GM12878 (cell line): ENCODE results near the gene SHISA9. TPM values are rescaled to one million over a fixed set of nuclear protein-coding genes. Genes with fewer than 3 reads are reported as not detected.

Experiments used
- ATAC-seq: fragments of 200-7000 bp; cut with Tn5 transposase; 3 replicates; pipeline ENCODE4 v1.9.1; 2020; ENCODE audit warnings: mild to moderate bottlenecking, moderate library complexity
- BruUV-seq: library from RNA; stranded (reverse); fragments of 400-500 nt; replicated peaks from 2 replicates; lab custom pipeline; 2021; lab: Mats Ljungman, UMichigan
- CTCF ChIA-PET: fragments of 300-600 bp; sonication (Branson Sonifier 250); formaldehyde crosslinking; extraction: SDS; loops from one replicate; lab custom pipeline; 2021; ENCODE audit warnings: inconsistent platforms; lab: Yijun Ruan, JAX
- POLR2A ChIA-PET: fragments of 350-600 bp; formaldehyde crosslinking; extraction: SDS; loops from one replicate; lab custom pipeline; 2021; ENCODE audit warnings: inconsistent platforms; lab: Charles Lee
- RAD21 ChIA-PET: fragments of 300-600 bp; sonication (Branson Sonifier 250); formaldehyde crosslinking; loops from one replicate; lab custom pipeline; 2023; ENCODE audit warnings: antibody characterized with exemption; ENCODE audit not compliant: unreplicated experiment; lab: Charles Lee
- SMC1A ChIA-PET: fragments of 300-600 bp; sonication (Branson Sonifier 250); formaldehyde crosslinking; loops from one replicate; lab custom pipeline; 2023; ENCODE audit not compliant: unreplicated experiment, uncharacterized antibody; lab: Charles Lee
- DNase-seq: peaks from one replicate; pipeline ENCODE4 v3.0.0-alpha.2; 2011; ENCODE audit warnings: low read depth, low spot score
- FAIRE-seq: peaks from 3 replicates; lab custom pipeline; 2011; peaks lifted over from hg19 to GRCh38; lab: Jason Lieb, UNC
- H2AFZ ChIP-seq: 2 replicates; pipeline ENCODE4 v1.6.0; 2011; ENCODE audit warnings: low read depth, low read length, control low read depth; ENCODE audit not compliant: control insufficient read depth
- H3K27ac ChIP-seq: 2 replicates; pipeline ENCODE4 v1.5.1; 2011; ENCODE audit warnings: control low read depth; ENCODE audit not compliant: control insufficient read depth, insufficient read depth
- H3K27me3 ChIP-seq, 2 experiments: replicated peaks in 1 of 2; 2 replicates each; pipeline versions ENCODE4 v1.6.0 to v1.6.1; 2011; ENCODE audit warnings: low read length in 1 of 2; ENCODE audit not compliant: control insufficient read depth in 2 of 2, insufficient read depth in 2 of 2
- H3K36me3 ChIP-seq, 2 experiments: 2 replicates each; pipeline ENCODE4 v1.5.1; 2011; ENCODE audit warnings: low read length in 1 of 2; ENCODE audit not compliant: control insufficient read depth in 2 of 2, insufficient read depth in 2 of 2
- H3K4me1 ChIP-seq: 2 replicates; pipeline ENCODE4 v1.6.1; 2011; ENCODE audit warnings: mild to moderate bottlenecking, low read length, moderate library complexity, mixed read lengths; ENCODE audit not compliant: control insufficient read depth, insufficient read depth
- H3K4me2 ChIP-seq: 2 replicates; pipeline ENCODE4 v1.6.0; 2011; ENCODE audit warnings: control low read depth; ENCODE audit not compliant: control insufficient read depth, insufficient read depth
- H3K4me3 ChIP-seq: fragments of 200-600 bp; sonication (generic); 2 replicates; pipeline ENCODE4 v1.5.1; 2016
- H3K79me2 ChIP-seq: 2 replicates; pipeline ENCODE4 v1.6.0; 2011; ENCODE audit warnings: low read length; ENCODE audit not compliant: control insufficient read depth, insufficient read depth
- H3K9ac ChIP-seq: 2 replicates; pipeline ENCODE4 v1.8.0; 2011; ENCODE audit warnings: low read length, control low read depth, mixed read lengths; ENCODE audit not compliant: control insufficient read depth, insufficient read depth
- H3K9me3 ChIP-seq: replicated peaks from 3 replicates; pipeline ENCODE4 v1.5.1; 2011; ENCODE audit warnings: mild to moderate bottlenecking, low read length; ENCODE audit not compliant: control insufficient read depth, insufficient read depth
- H4K20me1 ChIP-seq: 2 replicates; pipeline ENCODE4 v1.6.0; 2011; ENCODE audit not compliant: control insufficient read depth, insufficient read depth
- CBX5 ChIP-seq: sonication (generic); IDR thresholded peaks from 2 replicates; pipeline ENCODE4 v1.6.1; 2016; ENCODE audit warnings: low read depth, moderate library complexity, mild to moderate bottlenecking, inconsistent platforms
- CHD2 ChIP-seq: IDR thresholded peaks from 2 replicates; pipeline ENCODE4 v1.6.1; 2011; ENCODE audit warnings: low read depth, low read length, improper control_type of control experiment, borderline replicate concordance
- IRF5 ChIP-seq: fragments of 450-650 bp; IDR thresholded peaks from 2 replicates; pipeline ENCODE4 v1.6.1; 2017; ENCODE audit warnings: borderline replicate concordance
- PKNOX1 ChIP-seq: fragments of 450-650 bp; IDR thresholded peaks from 2 replicates; pipeline ENCODE4 v1.6.1; 2016; ENCODE audit warnings: mild to moderate bottlenecking
- RB1 ChIP-seq: fragments of 450-650 bp; formaldehyde crosslinking; IDR thresholded peaks from 2 replicates; pipeline ENCODE4 v1.6.1; 2017; ENCODE audit warnings: mild to moderate bottlenecking, borderline replicate concordance
- REST ChIP-seq: IDR thresholded peaks from 2 replicates; pipeline ENCODE4 v1.6.1; 2012; ENCODE audit warnings: mild to moderate bottlenecking, low read depth, low read length
- TCF12 ChIP-seq: IDR thresholded peaks from 2 replicates; pipeline ENCODE4 v1.6.1; 2011; ENCODE audit warnings: low read depth, mild to moderate bottlenecking, low read length
- ZNF24 ChIP-seq: fragments of 450-650 bp; IDR thresholded peaks from 2 replicates; pipeline ENCODE4 v1.6.1; 2017; ENCODE audit warnings: antibody characterized with exemption, mild to moderate bottlenecking
- WGBS: methylation state at CpG from one replicate; pipeline ENCODE4 v1.1.6; 2016; ENCODE audit warnings: low lambda C conversion rate; ENCODE audit not compliant: insufficient replicate concordance, insufficient coverage; ENCODE audit errors: missing lambda C conversion rate; 5-methylcytosine and 5-hydroxymethylcytosine counted together
- in situ Hi-C: fragments of 300-500 bp; cut with MboI; formaldehyde crosslinking; loops from 9 replicates; pipeline ENCODE4 v1.14.3; 2018; ENCODE audit warnings: mixed read lengths
- intact Hi-C: fragments of 100-400 bp; cut with micrococcal nuclease; formaldehyde crosslinking; loops from one replicate; pipeline ENCODE4 v1.14.2; 2022; ENCODE audit not compliant: unreplicated experiment
- polyA plus RNA-seq, 11 experiments: library from polyadenylated mRNA; depleted of rRNA in 4 of 11; unstranded in 6 of 11; stranded (reverse) in 5 of 11; fragments of >200 nt; fragmentation: Nextera tagmentation in 4 of 11; fragmentation: Illumina TruSeq in 1 of 11; extraction: Ambion mirVana in 4 of 11; extraction: Trizol in 1 of 11; gene quantifications; 1 replicate in 1 of 11; 2 replicates in 10 of 11; pipeline versions ENCODE4 v1.2.1 to v1.2.3, GENCODE V29; 2011 to 2016; ENCODE audit warnings: inconsistent platforms in 2 of 11, missing spikeins in 2 of 11, low read depth in 1 of 11
- total RNA-seq, 4 experiments: library from RNA; depleted of rRNA in 3 of 4; stranded (reverse); fragments of >200 nt in 3 of 4; fragmentation: Illumina TruSeq in 1 of 4; extraction: Trizol in 1 of 4; gene quantifications; 2 replicates each; pipeline versions ENCODE4 v1.2.1 to v1.2.3, GENCODE V29; 2013 to 2021

Gene SHISA9
- total and polyA plus RNA-seq, 10 of the 15 experiments (the other 5 are each of a cell fraction or from before 2014, with no cell fraction given): 0.03 to 25.5 (median 0.07) TPM

GRCh38 chr16:12927591-12927990, 26.2 kb downstream of the SHISA9 start:
- Histone ChIP-seq H3K79me2 (no peaks in the 10 kb centered on the region), H3K36me3 (no peaks in the 10 kb centered on the region), H3K4me1 (no peaks in the 10 kb centered on the region), H2AFZ (no peak overlapping the region), H3K27ac (no peak overlapping the region), H3K27me3 (no peaks in the 10 kb centered on the region), H4K20me1 (no peaks in the 10 kb centered on the region)
- no TSS peak for BruUV-seq
- POLR2A ChIA-PET: interaction anchor here (0.7 kb wide), 2 partner anchors 136 to 361 kb away, joined by 3 to 4 read pairs; no protein-coding TSS in a partner anchor
- 66% methylated on average over 3 of the region's 3 CpGs for WGBS
- CTCF ChIA-PET: interaction anchor here (0.6 to 0.7 kb wide), 2 partner anchors 48 to 505 kb away, joined by 3 read pairs; no protein-coding TSS in a partner anchor
- in situ Hi-C loops: no loop called here
- FAIRE-seq (no peak), ATAC-seq (no peak)
- no peak for TF ChIP-seq ZNF24
- TF ChIP-seq REST: peak; percentile 64; the same call in 1 of the 2 replicates
- TF ChIP-seq, all 136 proteins: peak for 1
- no peaks in the 10 kb centered on the region for H3K9me3 ChIP-seq
- H3K9ac ChIP-seq: no peak overlapping the region
- H3K4me2 ChIP-seq: no peak overlapping the region
- H3K4me3 ChIP-seq: no peak overlapping the region
- SMC1A ChIA-PET: interaction anchor here (0.7 kb wide), 1 partner anchor 251 kb away, joined by 4 read pairs; no protein-coding TSS in a partner anchor
- RAD21 ChIA-PET: no interaction called here
- no peak for DNase-seq
- intact Hi-C loops: no loop called here

- Histone ChIP-seq H2AFZ (no peak overlapping the region), H3K4me3 (no peak overlapping the region), H3K36me3 (no peaks in the 10 kb centered on the region), H3K27ac (no peak overlapping the region), H3K9ac (no peak overlapping the region), H3K79me2 (no peaks in the 10 kb centered on the region), H3K9me3 (no peaks in the 10 kb centered on the region), H4K20me1 (no peaks in the 10 kb centered on the region), H3K4me2 (no peak overlapping the region), H3K4me1 (no peaks in the 10 kb centered on the region), H3K27me3 (no peaks in the 10 kb centered on the region)
- no TSS peak for BruUV-seq
- ChIA-PET RAD21 (no interaction called here), POLR2A (no interaction called here), CTCF (no interaction called here), SMC1A (no interaction called here)
- DNase-seq (no peak), ATAC-seq (no peak), FAIRE-seq (no peak)
- intact Hi-C loops: no loop called here
- WGBS: 50% methylated on average over 4 of the region's 4 CpGs
- in situ Hi-C loops: no loop called here
- TF ChIP-seq CBX5: no peak
- TF ChIP-seq PKNOX1: no peak
- no peak for TF ChIP-seq IRF5
- no peak for TF ChIP-seq TCF12
- no peak for TF ChIP-seq RB1
- no peak for TF ChIP-seq CHD2
These were observed 29.5 kb downstream of the SHISA9 start for GRCh38 chr16:12930881-12931280.
